Gastrocnemius medialis (tissue), 4 donors: ENCODE results near the gene ZNF804B. TPM values are rescaled to one million over a fixed set of nuclear protein-coding genes. Genes with fewer than 3 reads are reported as not detected.

ENCODE experiments used
- ATAC-seq, 2 donors: fragments of 150-250 bp; one replicate each; pipeline ENCODE4 v1.9.1; 2016
- DNase-seq, 2 donors: peaks; one replicate each; pipeline ENCODE4 v3.0.0-alpha.2; 2019
- H3K27ac ChIP-seq, 4 donors: fragments of 200-600 bp; sonication (generic); 1 replicate in 1 of 4; 2 replicates in 3 of 4; pipeline ENCODE4 v1.5.1; 2016 to 2018; ENCODE audit warnings: mild to moderate bottlenecking in 2 of 4, moderate library complexity in 1 of 4
- H3K27me3 ChIP-seq, 3 donors: fragments of 200-600 bp; sonication (generic) in 2 of 3; 1 replicate in 1 of 3; 2 replicates in 2 of 3; pipeline versions ENCODE4 v1.5.1 to v1.6.0; 2016 to 2019; ENCODE audit warnings: mild to moderate bottlenecking in 1 of 3, moderate library complexity in 1 of 3
- H3K36me3 ChIP-seq, 2 donors: fragments of 200-600 bp; sonication (generic) in 1 of 2; one replicate each; pipeline ENCODE4 v1.5.1; 2017 to 2018
- H3K4me1 ChIP-seq, 2 donors: fragments of 200-600 bp; sonication (generic) in 1 of 2; one replicate each; pipeline ENCODE4 v1.5.1; 2016 to 2017; ENCODE audit warnings: mild to moderate bottlenecking in 2 of 2
- H3K4me3 ChIP-seq, 4 donors: fragments of 200-600 bp; sonication (generic) in 3 of 4; 1 replicate in 1 of 4; 2 replicates in 3 of 4; pipeline ENCODE4 v1.5.1; 2016 to 2019; ENCODE audit warnings: mild to moderate bottlenecking in 2 of 4
- H3K9me3 ChIP-seq, 3 donors: fragments of 200-600 bp; sonication (generic) in 2 of 3; 1 replicate in 1 of 3; 2 replicates in 2 of 3; pipeline ENCODE4 v1.5.1; 2016 to 2019
- CTCF ChIP-seq, 5 experiments: fragments of 450-650 bp in 3 of 5; fragments of 200-600 bp in 2 of 5; sonication (generic) in 2 of 5; IDR thresholded peaks in 4 of 5; conservative IDR thresholded peaks in 1 of 5; 1 replicate in 4 of 5; 2 replicates in 1 of 5; pipeline ENCODE4 v1.5.1; 2016 to 2019; ENCODE audit warnings: antibody characterized with exemption in 5 of 5, mild to moderate bottlenecking in 3 of 5, moderate library complexity in 3 of 5
- POLR2A ChIP-seq, 2 donors: fragments of 450-650 bp; IDR thresholded peaks; one replicate each; pipeline ENCODE4 v1.6.1; 2017; ENCODE audit warnings: antibody characterized with exemption in 2 of 2, mild to moderate bottlenecking in 2 of 2, moderate library complexity in 2 of 2
- in situ Hi-C, 4 donors: fragments of 200-750 bp; cut with MboI; loops; one replicate each; pipeline versions ENCODE4 v1.15.0 to v1.8.0; 2017; ENCODE audit warnings: low sequenced_read_pairs in 4 of 4
- intact Hi-C: fragments of 100-400 bp; cut with DNase I; formaldehyde crosslinking; loops from one replicate; pipeline ENCODE4 v1.15.1; 2023; ENCODE audit warnings: low total_unique reads
- total RNA-seq, 4 donors: library from RNA; depleted of rRNA; stranded (reverse); fragments of >200 nt; gene quantifications; one replicate each; pipeline versions ENCODE4 v1.1.0 to v1.2.3, GENCODE V29; 2016

The ZNF804B gene
- total RNA-seq, 4 donors from 2014 or later = not detected

DNA sequence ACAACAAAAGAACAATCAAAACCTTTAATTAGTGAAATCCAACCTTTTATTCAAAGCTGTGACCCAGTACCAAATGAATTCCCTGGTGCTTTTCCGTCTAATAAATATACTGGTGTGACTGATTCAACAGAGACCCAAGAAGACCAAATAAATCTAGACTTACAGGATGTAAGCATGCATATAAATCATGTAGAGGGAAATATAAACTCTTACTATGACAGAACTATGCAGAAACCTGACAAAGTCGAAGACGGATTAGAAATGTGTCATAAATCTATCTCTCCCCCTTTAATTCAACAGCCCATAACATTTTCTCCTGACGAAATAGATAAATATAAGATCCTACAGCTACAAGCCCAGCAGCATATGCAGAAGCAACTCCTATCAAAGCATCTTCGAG is 576.6 kb downstream of the ZNF804B start:
- in situ Hi-C loops (no loop called here), intact Hi-C loops (no loop called here)
- H3K36me3 ChIP-seq = no peaks in the 10 kb centered on the region
- H3K4me1 ChIP-seq = no peaks in the 10 kb centered on the region
- H3K27me3 ChIP-seq = no peaks in the 10 kb centered on the region
- no peak for DNase-seq
- no peaks in the 10 kb centered on the region for H3K9me3 ChIP-seq
- H3K4me3 ChIP-seq = no peak overlapping the region
- no peak for TF ChIP-seq POLR2A (IDR thresholded peaks at IDR 0.05)
- TF ChIP-seq CTCF (IDR thresholded peaks at IDR 0.05 in 4 of 5, conservative IDR thresholded peaks at IDR 0.05 in 1 of 5) = no peak
- ATAC-seq = no peak
- H3K27ac ChIP-seq = no peak overlapping the region

GRCh38 chr7:89339748-89340147 is 580.2 kb downstream of the ZNF804B start:
- Histone ChIP-seq H3K4me3 (no peak overlapping the region), H3K27me3 (no peaks in the 10 kb centered on the region), H3K36me3 (no peaks in the 10 kb centered on the region), H3K9me3 (no peaks in the 10 kb centered on the region), H3K27ac (no peak overlapping the region), H3K4me1 (no peaks in the 10 kb centered on the region)
- DNase-seq (no peak), ATAC-seq (no peak)
- no peak for TF ChIP-seq POLR2A (IDR thresholded peaks at IDR 0.05)
- no peak for TF ChIP-seq CTCF (IDR thresholded peaks at IDR 0.05 in 4 of 5, conservative IDR thresholded peaks at IDR 0.05 in 1 of 5)
- intact Hi-C loops (no loop called here), in situ Hi-C loops (no loop called here)

- ATAC-seq (no peak), DNase-seq (no peak)
- no peaks in the 10 kb centered on the region for H3K27me3 ChIP-seq
- TF ChIP-seq POLR2A (IDR thresholded peaks at IDR 0.05) (no peak), CTCF (IDR thresholded peaks at IDR 0.05 in 4 of 5, conservative IDR thresholded peaks at IDR 0.05 in 1 of 5) (no peak)
- intact Hi-C loops (no loop called here), in situ Hi-C loops (no loop called here)
- H3K4me3 ChIP-seq = no peak overlapping the region
- H3K27ac ChIP-seq = no peak overlapping the region
- H3K9me3 ChIP-seq = no peaks in the 10 kb centered on the region
- H3K36me3 ChIP-seq = no peaks in the 10 kb centered on the region
- no peaks in the 10 kb centered on the region for H3K4me1 ChIP-seq
Measured at GRCh38 chr7:89357121-89357520, 597.6 kb downstream of the ZNF804B start.

DNA sequence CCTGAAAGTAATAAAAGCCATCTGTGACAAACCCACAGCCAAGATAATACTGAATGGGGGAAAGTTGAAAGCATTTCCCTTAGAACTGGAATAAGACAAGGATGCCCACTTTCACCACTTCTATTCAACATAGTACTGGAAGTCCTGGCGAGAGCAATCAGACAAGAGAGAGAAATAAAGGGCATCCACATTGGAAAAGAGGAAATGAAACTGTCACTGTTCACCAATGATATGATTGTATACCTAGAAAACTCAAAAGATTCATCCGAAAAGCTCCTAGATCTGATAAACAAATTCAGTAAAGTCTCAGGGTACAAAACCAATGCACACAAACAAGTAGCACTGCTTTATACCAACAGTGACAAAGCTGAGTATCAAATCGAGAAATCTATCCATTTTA is 617.7 kb downstream of the ZNF804B start:
- Histone ChIP-seq H3K4me1 (no peaks in the 10 kb centered on the region), H3K27me3 (no peaks in the 10 kb centered on the region), H3K9me3 (no peaks in the 10 kb centered on the region), H3K36me3 (no peaks in the 10 kb centered on the region), H3K4me3 (no peak overlapping the region), H3K27ac (no peak overlapping the region)
- intact Hi-C loops (no loop called here), in situ Hi-C loops (no loop called here)
- ATAC-seq (no peak), DNase-seq (no peak)
- TF ChIP-seq CTCF (IDR thresholded peaks at IDR 0.05 in 4 of 5, conservative IDR thresholded peaks at IDR 0.05 in 1 of 5) (no peak), POLR2A (IDR thresholded peaks at IDR 0.05) (no peak)

- Histone ChIP-seq H3K4me1 (no peaks in the 10 kb centered on the region), H3K27ac (no peak overlapping the region), H3K36me3 (no peaks in the 10 kb centered on the region), H3K9me3 (no peaks in the 10 kb centered on the region), H3K4me3 (no peak overlapping the region), H3K27me3 (no peaks in the 10 kb centered on the region)
- DNase-seq = no peak
- intact Hi-C loops = no loop called here
- TF ChIP-seq CTCF (IDR thresholded peaks at IDR 0.05 in 4 of 5, conservative IDR thresholded peaks at IDR 0.05 in 1 of 5) (no peak), POLR2A (IDR thresholded peaks at IDR 0.05) (no peak)
- no peak for ATAC-seq
- in situ Hi-C loops = no loop called here
Measured at GRCh38 chr7:89385411-89385810, 625.9 kb downstream of the ZNF804B start.
